HG03175 (cell line): Measurements from ENCODE around the gene OR4E1.
"Not testable (repeated sequence)": the region's sequence is repeated elsewhere in the genome, so short reads cannot be mapped to it uniquely, and the experiment has no call there.

Source experiments
- ATAC-seq: cut with Tn5 transposase; IDR thresholded peaks from one replicate; pipeline ENCODE4 v1.9.1; 2021; ENCODE audit warnings: mild to moderate bottlenecking, moderate library complexity; ENCODE audit not compliant: unreplicated experiment

OR4E1 gene

GRCh38 chr14:21653331-21653885, 20.2 kb downstream of the OR4E1 start, which contains the start of gene OR4E2:
OR4E2 (plus strand) TSS chr14:21653835; CDS start chr14:21665083, 11,248 bp downstream.
- ATAC-seq, result no peak

GRCh38 chr14:21652209-21652808, 21.3 kb downstream of the OR4E1 start:
- ATAC-seq, result no peak

DNA sequence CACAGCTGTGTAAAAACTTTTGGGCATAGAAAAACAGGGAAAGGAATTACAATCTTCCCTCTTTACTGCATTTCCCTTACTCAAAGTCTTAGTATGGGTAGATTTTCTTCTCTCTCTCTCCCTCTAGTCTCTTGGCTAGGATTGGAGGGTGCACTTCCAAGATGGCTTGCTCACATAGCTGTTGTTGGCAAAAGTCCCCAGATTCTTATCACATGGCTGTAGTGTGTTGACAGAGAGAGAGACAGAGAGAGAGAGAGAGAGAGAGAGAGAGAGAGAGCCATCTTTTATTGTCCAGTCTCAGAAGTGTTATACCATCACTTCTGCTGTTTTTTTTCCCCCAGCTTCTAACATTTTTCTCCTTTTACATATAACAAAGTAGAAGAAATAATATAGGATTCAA, 26.2 kb downstream of the OR4E1 start:
- no peak for ATAC-seq

GRCh38 chr14:21643407-21643806, 30.2 kb downstream of the OR4E1 start:
- no peak for ATAC-seq

DNA sequence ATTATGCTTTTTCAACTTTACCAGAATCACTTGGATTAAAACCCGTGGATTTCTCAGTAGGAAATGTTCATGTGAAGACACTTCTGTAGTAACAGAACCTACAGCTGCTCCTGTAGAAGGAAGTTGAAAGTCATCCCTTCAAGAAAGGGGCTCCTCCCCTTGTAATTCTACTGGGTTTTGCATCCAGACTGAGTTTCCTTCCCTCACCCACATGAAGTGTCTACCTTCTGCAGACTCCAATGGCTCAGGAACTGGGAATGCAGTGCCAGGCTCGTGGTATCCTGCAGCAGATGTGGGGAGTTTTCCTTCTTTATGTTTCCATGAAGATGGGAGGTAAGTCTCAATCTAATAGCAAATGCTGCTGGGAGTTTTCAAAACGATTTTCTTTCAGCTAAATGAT, 30.9 kb downstream of the OR4E1 start:
- ATAC-seq, result no peak

GRCh38 chr14:21634840-21635239, 38.8 kb downstream of the OR4E1 start, which contains the start of gene OR10G2:
OR10G2 (minus strand) TSS chr14:21634940; CDS start chr14:21634842, 98 bp downstream.
- no peak for ATAC-seq

DNA sequence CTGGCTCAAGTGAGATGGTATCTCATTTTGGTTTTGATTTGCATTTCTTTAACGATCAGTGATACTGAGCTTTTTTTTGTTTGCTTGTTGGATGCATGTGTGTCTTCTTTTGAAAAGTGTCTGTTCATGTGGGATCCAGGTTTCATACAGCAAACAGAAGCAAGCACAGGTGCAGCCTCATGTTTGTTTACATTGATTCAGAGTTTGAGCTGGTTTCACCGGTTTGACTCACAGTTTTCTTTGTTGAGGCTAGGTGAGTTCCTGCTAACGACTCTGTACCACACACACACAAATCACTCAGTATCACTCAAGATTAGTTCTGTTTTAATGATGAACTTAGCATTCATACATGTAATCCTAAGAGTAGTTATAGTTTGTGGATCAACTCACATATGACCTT, 42.5 kb downstream of the OR4E1 start:
- ATAC-seq, result no peak

- ATAC-seq, result not testable (repeated sequence)
Observed at GRCh38 chr14:21630503-21630902, 43.1 kb downstream of the OR4E1 start.

GRCh38 chr14:21626491-21627230, 47.0 kb downstream of the OR4E1 start:
- ATAC-seq, result no peak
